Osteoblast (primary cell): ENCODE measurements around the gene SPTBN1. TPM values are rescaled to one million over a fixed set of nuclear protein-coding genes. Genes with fewer than 3 reads are reported as not detected.

Experiments
- DNase-seq: peaks from one replicate; pipeline ENCODE4 v3.0.0; 2011; ENCODE audit warnings: low spot score, mixed read lengths; ENCODE audit not compliant: insufficient read length; ENCODE audit errors: missing footprints
- H2AFZ ChIP-seq: 2 replicates; pipeline ENCODE4 v1.6.0; 2011; ENCODE audit warnings: mild to moderate bottlenecking, low read length
- H3K27ac ChIP-seq: 2 replicates; pipeline ENCODE4 v1.5.1; 2011; ENCODE audit warnings: mild to moderate bottlenecking, low read depth, low read length, moderate library complexity
- H3K27me3 ChIP-seq: 2 replicates; pipeline ENCODE4 v1.6.0; 2012; ENCODE audit warnings: mild to moderate bottlenecking, control low read depth, inconsistent platforms, low read length, moderate library complexity; ENCODE audit not compliant: insufficient read depth
- H3K36me3 ChIP-seq: 2 replicates; pipeline ENCODE4 v1.5.1; 2011; ENCODE audit warnings: mild to moderate bottlenecking, low read length, control low read depth, moderate library complexity; ENCODE audit not compliant: insufficient read depth
- H3K4me1 ChIP-seq: 2 replicates; pipeline ENCODE4 v1.5.1; 2011; ENCODE audit warnings: mild to moderate bottlenecking, low read length, control low read depth, moderate library complexity; ENCODE audit not compliant: insufficient read depth
- H3K4me2 ChIP-seq: 2 replicates; pipeline ENCODE4 v1.6.0; 2011; ENCODE audit warnings: mild to moderate bottlenecking, low read length; ENCODE audit not compliant: insufficient read depth
- H3K4me3 ChIP-seq: fragments of 200-600 bp; sonication (generic); 3 replicates; pipeline ENCODE4 v1.5.1; 2012; ENCODE audit warnings: mild to moderate bottlenecking, low read length, inconsistent platforms; ENCODE audit not compliant: insufficient read depth
- H3K79me2 ChIP-seq: 2 replicates; pipeline ENCODE4 v1.6.0; 2012; ENCODE audit warnings: mild to moderate bottlenecking, low read length, control low read depth, inconsistent platforms; ENCODE audit not compliant: insufficient read depth
- H3K9me3 ChIP-seq: 2 replicates; pipeline ENCODE4 v1.5.1; 2011; ENCODE audit warnings: low read depth, low read length, control low read depth
- H4K20me1 ChIP-seq: 2 replicates; pipeline ENCODE4 v1.6.0; 2012; ENCODE audit warnings: mild to moderate bottlenecking, low read length, control low read depth; ENCODE audit not compliant: insufficient read depth
- total RNA-seq: library from RNA; depleted of rRNA; stranded (reverse); fragments of >200 nt; gene quantifications from 2 replicates; pipeline ENCODE4 v1.2.3, GENCODE V29; 2012
- TF ChIP-seq, protein P1 (sequence below): IDR thresholded peaks from 2 replicates; pipeline ENCODE4 v1.5.1; 2011; ENCODE audit warnings: mild to moderate bottlenecking, low read depth, low read length, moderate library complexity; ENCODE audit errors: extremely low read depth

SPTBN1 gene
- total RNA-seq, 1 donor: 249 TPM

DNA sequence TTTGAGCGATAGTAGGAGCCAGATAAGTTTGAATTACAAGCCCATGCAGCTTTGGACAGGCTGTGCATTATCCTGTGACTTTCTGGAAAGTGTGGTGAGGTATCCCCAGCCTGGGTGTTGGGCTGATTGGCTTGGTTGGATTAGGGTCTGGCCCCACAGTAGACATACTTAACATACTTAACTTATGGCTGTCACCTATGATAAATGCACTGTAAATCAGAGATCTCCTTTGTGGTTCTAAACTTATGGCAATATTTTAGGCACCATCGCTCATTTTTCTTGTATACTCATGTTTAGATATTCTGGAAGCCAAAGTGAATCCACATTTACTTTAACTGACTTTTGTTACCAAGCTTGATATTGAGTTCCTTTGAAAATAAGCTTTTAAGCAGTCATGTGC lies 54.8 kb downstream of the SPTBN1 start:
- TF ChIP-seq, protein P1, sequence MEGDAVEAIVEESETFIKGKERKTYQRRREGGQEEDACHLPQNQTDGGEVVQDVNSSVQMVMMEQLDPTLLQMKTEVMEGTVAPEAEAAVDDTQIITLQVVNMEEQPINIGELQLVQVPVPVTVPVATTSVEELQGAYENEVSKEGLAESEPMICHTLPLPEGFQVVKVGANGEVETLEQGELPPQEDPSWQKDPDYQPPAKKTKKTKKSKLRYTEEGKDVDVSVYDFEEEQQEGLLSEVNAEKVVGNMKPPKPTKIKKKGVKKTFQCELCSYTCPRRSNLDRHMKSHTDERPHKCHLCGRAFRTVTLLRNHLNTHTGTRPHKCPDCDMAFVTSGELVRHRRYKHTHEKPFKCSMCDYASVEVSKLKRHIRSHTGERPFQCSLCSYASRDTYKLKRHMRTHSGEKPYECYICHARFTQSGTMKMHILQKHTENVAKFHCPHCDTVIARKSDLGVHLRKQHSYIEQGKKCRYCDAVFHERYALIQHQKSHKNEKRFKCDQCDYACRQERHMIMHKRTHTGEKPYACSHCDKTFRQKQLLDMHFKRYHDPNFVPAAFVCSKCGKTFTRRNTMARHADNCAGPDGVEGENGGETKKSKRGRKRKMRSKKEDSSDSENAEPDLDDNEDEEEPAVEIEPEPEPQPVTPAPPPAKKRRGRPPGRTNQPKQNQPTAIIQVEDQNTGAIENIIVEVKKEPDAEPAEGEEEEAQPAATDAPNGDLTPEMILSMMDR: no peak
- Histone ChIP-seq H4K20me1 (peaks cover 32% of the 10 kb centered on the region), H3K27ac (no peak overlapping the region), H3K4me1 (peaks cover 5% of the 10 kb centered on the region), H3K27me3 (no peaks in the 10 kb centered on the region), H3K4me2 (no peak overlapping the region), H3K79me2 (peaks cover 95% of the 10 kb centered on the region), H3K4me3 (no peak overlapping the region), H2AFZ (no peak overlapping the region), H3K36me3 (no peaks in the 10 kb centered on the region), H3K9me3 (no peaks in the 10 kb centered on the region)
- no peak for DNase-seq

DNA sequence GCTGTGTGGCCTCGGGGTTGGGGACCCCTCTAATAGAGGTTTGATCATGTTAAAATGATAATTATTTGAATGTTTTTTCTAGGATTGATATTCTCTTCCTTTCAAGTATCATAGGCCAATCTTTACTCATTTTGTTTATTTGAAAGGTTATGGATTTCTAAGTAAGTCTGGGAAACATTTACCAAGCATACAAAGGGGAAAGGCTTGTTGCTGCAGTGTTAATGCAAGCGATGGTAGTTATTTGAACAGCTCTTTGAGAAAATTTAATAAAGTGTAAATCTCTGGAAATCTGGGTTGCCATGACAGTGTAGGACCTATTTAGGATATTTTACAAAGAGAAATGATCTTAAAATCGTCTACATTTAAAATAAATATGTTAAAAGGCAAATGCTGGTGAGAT lies 56.1 kb downstream of the SPTBN1 start:
- Histone ChIP-seq H2AFZ (no peak overlapping the region), H3K4me3 (no peak overlapping the region), H4K20me1 (peaks cover 28% of the 10 kb centered on the region), H3K36me3 (no peaks in the 10 kb centered on the region), H3K4me1 (peaks cover 5% of the 10 kb centered on the region), H3K27me3 (no peaks in the 10 kb centered on the region), H3K79me2 (peaks cover 99% of the 10 kb centered on the region), H3K4me2 (no peak overlapping the region), H3K27ac (no peak overlapping the region), H3K9me3 (no peaks in the 10 kb centered on the region)
- no peak for DNase-seq
- TF ChIP-seq, protein P1: no peak

- H2AFZ ChIP-seq: no peak overlapping the region
- H3K4me3 ChIP-seq: no peak overlapping the region
- TF ChIP-seq, protein P1: no peak
- DNase-seq: no peak
- no peak overlapping the region for H3K27ac ChIP-seq
- H3K4me1 ChIP-seq: peaks cover 5% of the 10 kb centered on the region
- no peaks in the 10 kb centered on the region for H3K9me3 ChIP-seq
- H3K27me3 ChIP-seq: no peaks in the 10 kb centered on the region
- H3K79me2 ChIP-seq: peaks cover 97% of the 10 kb centered on the region
- peak overlapping the region; percentile 31 for H3K4me2 ChIP-seq
- H4K20me1 ChIP-seq: peaks cover 28% of the 10 kb centered on the region
- no peaks in the 10 kb centered on the region for H3K36me3 ChIP-seq
Observed at GRCh38 chr2:54512663-54513362, 56.7 kb downstream of the SPTBN1 start.

GRCh38 chr2:54513363-54513715 lies 57.2 kb downstream of the SPTBN1 start:
- peaks cover 97% of the 10 kb centered on the region for H3K79me2 ChIP-seq

More at GRCh38 chr2:54513363-54513715, 57.2 kb downstream of the SPTBN1 start:
- H4K20me1 ChIP-seq: peaks cover 26% of the 10 kb centered on the region
- H3K27ac ChIP-seq: no peak overlapping the region
- no peaks in the 10 kb centered on the region for H3K9me3 ChIP-seq
- no peaks in the 10 kb centered on the region for H3K36me3 ChIP-seq
- peaks cover 5% of the 10 kb centered on the region for H3K4me1 ChIP-seq
- DNase-seq: no peak
- H3K4me2 ChIP-seq: peak overlapping the region; percentile 31
- H3K27me3 ChIP-seq: no peaks in the 10 kb centered on the region
- H3K4me3 ChIP-seq: no peak overlapping the region
- TF ChIP-seq, protein P1: no peak
- H2AFZ ChIP-seq: no peak overlapping the region
